Measurements from ENCODE around the gene PIK3R6. TPM values are rescaled to one million over a fixed set of nuclear protein-coding genes. Genes with fewer than 3 reads are reported as not detected.

Gene PIK3R6
- total and polyA plus RNA-seq, 2 of the 4 experiments (the other 2 are of a cell fraction), result not detected

DNA sequence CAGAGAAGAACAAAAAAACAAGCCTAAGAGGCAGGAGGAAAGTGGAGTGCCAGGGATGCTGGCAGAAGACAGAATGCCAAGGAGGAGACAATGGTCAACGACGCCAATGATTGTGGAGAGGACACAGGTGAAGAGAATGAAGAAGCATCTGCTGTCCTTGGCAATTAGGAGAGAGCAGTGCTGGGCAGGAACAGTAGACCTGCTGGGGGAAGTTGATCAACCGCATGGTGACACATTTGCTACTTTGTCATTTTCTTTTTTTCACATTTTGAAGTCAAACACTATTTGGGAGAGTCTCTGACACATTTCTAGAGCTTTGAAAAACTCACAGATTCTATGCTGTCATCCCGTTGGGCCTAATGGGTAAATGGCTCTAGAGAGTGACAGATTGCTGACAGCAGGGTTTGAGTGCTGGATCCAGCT lies 1.1 kb upstream of the PIK3R6 start:
- no peak overlapping the region for H3K4me3 ChIP-seq (ENCODE audit: insufficient read depth, low read depth, low read length)
- dilution Hi-C loops (cut with HindIII; ENCODE audit: low sequenced_read_pairs, unreplicated experiment), result no loop called here
- H4K20me1 ChIP-seq (ENCODE audit: insufficient read depth, low read length), result no peaks in the 10 kb centered on the region
- H3K36me3 ChIP-seq (ENCODE audit: control insufficient read depth, insufficient read depth, low read length), result no peaks in the 10 kb centered on the region
- H3K4me1 ChIP-seq (ENCODE audit: control insufficient read depth, insufficient read depth, low read length), result no peaks in the 10 kb centered on the region
- TF ChIP-seq, protein P1, sequence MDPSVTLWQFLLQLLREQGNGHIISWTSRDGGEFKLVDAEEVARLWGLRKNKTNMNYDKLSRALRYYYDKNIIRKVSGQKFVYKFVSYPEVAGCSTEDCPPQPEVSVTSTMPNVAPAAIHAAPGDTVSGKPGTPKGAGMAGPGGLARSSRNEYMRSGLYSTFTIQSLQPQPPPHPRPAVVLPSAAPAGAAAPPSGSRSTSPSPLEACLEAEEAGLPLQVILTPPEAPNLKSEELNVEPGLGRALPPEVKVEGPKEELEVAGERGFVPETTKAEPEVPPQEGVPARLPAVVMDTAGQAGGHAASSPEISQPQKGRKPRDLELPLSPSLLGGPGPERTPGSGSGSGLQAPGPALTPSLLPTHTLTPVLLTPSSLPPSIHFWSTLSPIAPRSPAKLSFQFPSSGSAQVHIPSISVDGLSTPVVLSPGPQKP (IDR thresholded peaks at IDR 0.05; ENCODE audit: borderline replicate concordance, low read depth, low read length), result no peak
- no peak for TF ChIP-seq RCOR1 (IDR thresholded peaks at IDR 0.05; ENCODE audit: insufficient replicate concordance, low read length)
- TF ChIP-seq MAZ (IDR thresholded peaks at IDR 0.05; ENCODE audit: borderline replicate concordance, low read depth, low read length), result no peak
- no peak for TF ChIP-seq MAFK (IDR thresholded peaks at IDR 0.05; ENCODE audit: low read depth, low read length)
- TF ChIP-seq FOS (IDR thresholded peaks at IDR 0.05; ENCODE audit: low read depth, low read length), result no peak
- no peak overlapping the region for H3K27ac ChIP-seq (ENCODE audit: insufficient read depth, low read length)
- no peak overlapping the region for H3K4me2 ChIP-seq (ENCODE audit: low read depth, low read length)
- no peak overlapping the region for H3K4ac ChIP-seq (ENCODE audit: low read depth, low read length)
- H2BK20ac ChIP-seq (ENCODE audit: low read depth, low read length), result no peak overlapping the region
- H3K9ac ChIP-seq (ENCODE audit: low read depth, low read length), result no peak overlapping the region
- intact Hi-C loops (cut with micrococcal nuclease), result no loop called here
- WGBS, 2 experiments (ENCODE audit: extremely low coverage in 2 of 2, insufficient read length in 1 of 2), result 31% methylated on average over 2 of the region's 4 CpGs; no CpG with 5 or more reads in 1 of the 2 experiments
- H4K91ac ChIP-seq (ENCODE audit: insufficient read depth, low read depth, low read length), result no peak overlapping the region
- in situ Hi-C loops (cut with MboI; ENCODE audit: low sequenced_read_pairs), result no loop called here
- ChIA-PET POLR2A (ENCODE audit: unreplicated experiment) (no interaction called here), CTCF (no interaction called here)
- no peak overlapping the region for H2AK5ac ChIP-seq (ENCODE audit: low read depth, low read length)
- H3K79me1 ChIP-seq (ENCODE audit: low read depth in 1 of 2, low read length in 2 of 2), result no peaks in the 10 kb centered on the region
- H2BK15ac ChIP-seq (ENCODE audit: low read depth, low read length), result no peak overlapping the region
- no peak overlapping the region for H3K56ac ChIP-seq (ENCODE audit: extremely low read depth, insufficient read depth, low read length)
- H4K8ac ChIP-seq (ENCODE audit: low read depth in 2 of 2, low read length in 2 of 2), result no peak overlapping the region
- DNase-seq (no peak), ATAC-seq (ENCODE audit: low read depth) (no peak)
- no peak overlapping the region for H2BK5ac ChIP-seq (ENCODE audit: low read depth, low read length, poor library complexity, severe bottlenecking)
- no peak overlapping the region for H4K5ac ChIP-seq (ENCODE audit: low read depth, low read length)
- no peak overlapping the region for H3K18ac ChIP-seq (ENCODE audit: low read depth, low read length)
- no peak overlapping the region for H2BK120ac ChIP-seq (ENCODE audit: low read depth, low read length)
- no TSS peak for BruUV-seq (replicated peaks)
- no peaks in the 10 kb centered on the region for H3K9me1 ChIP-seq (ENCODE audit: insufficient read depth, low read length)
- H3K27me3 ChIP-seq (ENCODE audit: control insufficient read depth, insufficient read depth, low read length), result peaks cover 3% of the 10 kb centered on the region; the same call in 1 of the 2 replicates
- no peak overlapping the region for H3K14ac ChIP-seq (replicated peaks; ENCODE audit: low read depth, low read length)
- H3K9me3 ChIP-seq (ENCODE audit: control insufficient read depth, insufficient read depth, low read length), result no peaks in the 10 kb centered on the region
- no peak overlapping the region for H3K23ac ChIP-seq (ENCODE audit: low read depth, low read length)
- no peak overlapping the region for H2AFZ ChIP-seq (replicated peaks; ENCODE audit: low read length, poor library complexity)
- H2AK9ac ChIP-seq (replicated peaks; ENCODE audit: low read depth, low read length, poor library complexity), result no peak overlapping the region
